Cerebellar cortex (tissue), 1 donor: ENCODE measurements around the gene TMC1.
"Not testable (repeated sequence)": the region's sequence is repeated elsewhere in the genome, so short reads cannot be mapped to it uniquely, and the experiment has no call there.

ENCODE experiments used
- DNase-seq: peaks from one replicate; pipeline ENCODE4 v3.0.0-alpha.2; 2015; ENCODE audit warnings: low spot score

The TMC1 gene

DNA sequence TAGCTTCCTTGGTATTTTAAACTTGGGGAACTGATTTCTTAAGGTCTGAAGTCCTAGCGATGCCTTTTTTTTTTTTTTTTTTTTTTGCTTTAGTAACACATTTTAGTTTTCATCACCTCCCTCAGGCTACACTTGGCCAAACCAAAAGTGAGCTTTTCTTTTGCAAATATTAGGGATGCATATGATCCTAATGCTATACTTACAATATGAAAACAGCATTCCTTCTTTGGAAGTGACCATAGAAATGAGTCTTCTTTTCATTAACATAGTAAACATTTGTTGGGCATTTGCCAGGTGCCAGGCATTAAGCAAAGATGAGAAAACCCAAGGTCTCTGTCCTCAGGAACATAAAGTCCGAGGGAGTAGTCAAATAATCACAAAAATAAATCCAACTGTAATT lies 241.6 kb downstream of the TMC1 start:
- no peak for DNase-seq

DNA sequence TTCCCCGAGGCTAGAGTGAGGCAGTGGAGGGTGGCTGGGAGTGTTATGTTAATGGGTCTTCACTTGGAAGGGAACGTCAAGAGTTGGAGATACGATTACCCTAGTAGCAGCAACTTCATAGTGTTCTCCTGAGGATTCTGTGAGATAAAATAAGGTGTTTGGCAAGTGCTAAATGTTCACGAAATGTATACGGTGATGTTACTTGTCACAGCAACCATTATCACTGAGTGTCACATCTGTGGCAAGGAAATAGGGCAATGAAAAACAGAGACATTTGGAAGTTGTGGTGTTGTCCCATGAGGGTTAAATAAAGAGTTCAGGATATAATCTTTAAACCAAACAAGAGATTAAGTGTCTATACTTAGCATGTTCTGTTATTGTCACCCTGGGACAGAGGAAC lies 248.1 kb downstream of the TMC1 start:
- DNase-seq: no peak

DNA sequence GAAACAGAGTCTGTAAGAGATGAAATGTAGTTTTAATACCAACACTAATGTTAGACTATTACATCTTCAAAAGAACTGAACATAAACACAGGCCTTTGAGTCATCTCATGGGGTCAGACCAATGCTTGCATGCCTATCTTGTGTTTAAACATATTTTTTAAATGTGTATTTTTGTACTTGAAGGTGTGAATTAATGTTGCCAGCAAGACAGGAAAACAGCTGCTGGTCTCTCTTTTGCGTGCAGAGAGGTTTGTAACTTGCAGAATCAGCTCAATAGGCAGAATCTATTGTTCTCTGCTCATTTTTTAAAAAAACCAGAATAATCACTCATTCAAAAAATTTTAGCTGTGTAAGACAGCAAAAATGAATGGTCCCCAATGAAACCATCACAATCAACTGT lies 251.3 kb downstream of the TMC1 start:
- DNase-seq: no peak

DNA sequence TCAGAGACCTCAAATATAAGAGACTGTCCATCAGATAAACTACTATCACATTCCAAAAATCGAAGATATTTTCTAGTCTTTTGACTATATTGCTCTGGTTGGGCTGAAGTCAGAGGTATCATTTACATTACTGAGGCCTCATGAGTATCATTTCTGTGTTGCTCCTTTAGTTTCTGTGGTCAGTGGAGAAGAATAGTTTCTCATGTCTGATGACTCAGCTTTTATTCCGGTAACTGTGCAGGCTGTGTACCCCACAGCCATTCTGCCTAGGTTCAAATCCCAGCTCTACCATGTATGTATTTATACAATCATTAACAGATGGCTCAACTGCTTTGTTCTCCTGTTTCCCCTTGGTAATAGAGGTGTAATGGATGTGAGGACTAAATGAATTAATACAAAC lies 252.2 kb downstream of the TMC1 start:
- DNase-seq: no peak

DNA sequence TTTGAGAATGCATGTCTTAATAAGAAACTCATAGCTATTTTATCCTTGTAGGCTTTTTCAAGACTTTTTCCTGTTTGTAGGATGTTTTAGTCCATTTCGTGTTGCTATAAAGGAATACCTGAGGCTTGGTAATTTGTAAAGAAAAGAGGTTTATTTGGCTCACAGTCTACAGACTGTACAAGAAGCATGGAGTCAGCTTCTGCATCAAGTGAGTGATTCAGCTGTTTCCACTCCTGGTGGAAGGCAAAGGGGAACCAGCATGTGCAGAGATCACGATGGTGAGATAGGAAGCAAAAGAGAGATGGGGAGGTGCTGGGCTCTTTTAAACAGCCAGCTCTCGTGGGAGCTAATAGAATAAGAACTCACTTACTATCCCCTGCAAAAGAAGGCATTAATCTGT lies 254.2 kb downstream of the TMC1 start:
- no peak for DNase-seq

DNA sequence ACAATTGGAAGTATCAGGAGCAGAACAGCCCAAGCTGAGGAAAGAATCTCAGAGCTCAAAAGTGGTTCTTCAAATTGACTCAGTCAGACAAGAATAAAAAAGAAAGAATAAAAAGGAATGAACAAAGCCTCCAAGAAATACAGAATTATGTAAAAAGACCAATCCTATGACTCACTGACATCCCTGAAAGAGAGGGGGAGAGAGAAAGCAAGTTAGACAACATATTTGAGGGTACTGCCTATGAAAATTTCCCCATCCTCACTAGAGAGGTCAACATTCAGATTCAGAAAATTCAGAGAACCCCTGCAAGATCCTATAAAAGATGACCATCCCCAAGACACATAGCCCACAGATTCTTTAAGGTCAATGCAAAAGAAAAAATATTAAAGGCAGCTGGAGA lies 258.2 kb downstream of the TMC1 start:
- DNase-seq: no peak

DNA sequence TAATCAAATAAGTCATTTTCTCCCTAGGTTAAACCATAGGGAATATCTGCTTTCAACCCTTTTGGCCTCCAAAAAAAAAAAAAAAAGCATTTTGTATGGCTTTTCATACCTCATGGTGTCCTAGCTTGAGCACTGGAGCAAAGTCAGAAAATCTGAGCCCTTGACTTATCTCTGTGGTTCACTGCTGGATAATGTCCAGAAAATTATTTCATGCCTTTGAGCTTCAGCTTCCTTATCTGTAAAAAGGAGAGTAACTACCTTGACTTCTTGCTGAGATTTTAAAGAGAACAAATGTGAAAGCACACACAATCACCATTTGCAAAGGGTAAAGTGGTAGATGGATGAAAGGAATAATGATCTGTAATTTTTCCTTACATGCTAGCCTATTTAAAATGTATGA lies 265.5 kb downstream of the TMC1 start:
- DNase-seq: no peak

DNA sequence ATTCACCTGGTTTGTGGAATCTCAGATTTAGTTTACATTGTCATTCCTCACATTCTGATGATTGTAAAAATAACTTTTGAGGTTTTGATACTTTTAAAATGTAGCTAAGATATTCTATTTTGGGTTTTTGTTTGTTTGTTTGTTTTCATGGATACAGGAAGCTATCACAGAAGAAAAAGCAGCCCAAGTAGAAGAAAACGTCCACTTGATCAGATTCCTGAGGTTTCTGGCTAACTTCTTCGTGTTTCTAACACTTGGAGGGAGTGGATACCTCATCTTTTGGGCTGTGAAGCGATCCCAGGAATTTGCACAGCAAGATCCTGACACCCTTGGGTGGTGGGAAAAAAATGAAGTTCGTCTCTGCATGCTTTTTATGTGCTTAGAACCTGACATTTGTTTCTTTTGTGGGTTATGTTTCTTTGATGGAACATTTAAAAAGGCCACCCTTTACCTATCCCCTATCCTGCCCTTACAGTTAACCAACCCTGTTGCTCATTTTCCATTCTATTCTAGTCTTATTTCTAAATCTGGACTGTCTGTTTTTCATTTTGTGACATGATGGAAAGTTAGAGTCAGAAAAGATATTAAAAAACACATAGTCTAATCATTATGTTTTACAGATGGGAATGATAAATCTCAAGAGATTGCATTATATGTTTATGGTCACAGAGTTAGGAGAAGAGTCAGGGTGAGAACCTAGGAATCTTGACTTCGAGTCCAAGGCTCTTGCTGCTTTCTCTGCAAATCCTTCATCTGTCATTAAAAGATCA lies 267.7 kb downstream of the TMC1 start:
- no peak for DNase-seq

DNA sequence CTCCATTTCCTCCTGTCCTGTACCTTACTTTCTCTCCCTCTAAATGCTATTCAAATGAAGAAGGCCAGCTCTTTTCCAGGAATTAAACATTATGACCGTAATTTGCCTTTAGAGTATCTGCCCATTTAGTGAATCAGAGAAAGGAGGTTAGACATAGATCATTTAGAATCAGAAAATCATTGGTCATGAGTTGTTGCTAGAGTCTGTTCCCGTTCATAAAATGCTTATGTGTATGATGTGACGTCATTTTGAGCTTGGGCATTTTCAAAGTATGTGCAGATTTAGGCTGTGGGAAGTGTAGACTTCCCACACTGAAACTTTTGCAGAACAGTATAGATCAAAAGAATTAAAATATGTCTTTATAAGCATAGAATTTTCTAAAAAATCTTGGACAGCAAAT lies 268.5 kb downstream of the TMC1 start:
- DNase-seq: no peak

DNA sequence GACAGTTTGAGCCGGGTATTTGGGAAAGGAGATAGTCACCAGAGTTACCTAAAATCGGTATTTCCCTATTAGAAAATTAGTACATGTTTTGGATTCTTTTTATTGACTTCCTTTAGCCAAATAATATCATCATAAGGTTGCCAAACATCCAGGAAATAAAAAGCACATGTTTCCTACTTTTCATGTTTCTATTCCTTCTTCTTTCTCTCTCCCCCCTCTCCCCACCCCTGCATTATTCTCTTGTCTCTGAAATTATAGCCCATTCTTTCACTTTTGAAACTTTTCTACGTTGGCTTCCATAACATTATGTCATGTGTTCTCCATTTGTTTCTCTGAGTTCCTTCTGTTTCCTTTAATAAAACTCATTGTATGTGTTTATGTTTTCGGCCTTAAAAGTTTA lies 269.6 kb downstream of the TMC1 start:
- DNase-seq: no peak

DNA sequence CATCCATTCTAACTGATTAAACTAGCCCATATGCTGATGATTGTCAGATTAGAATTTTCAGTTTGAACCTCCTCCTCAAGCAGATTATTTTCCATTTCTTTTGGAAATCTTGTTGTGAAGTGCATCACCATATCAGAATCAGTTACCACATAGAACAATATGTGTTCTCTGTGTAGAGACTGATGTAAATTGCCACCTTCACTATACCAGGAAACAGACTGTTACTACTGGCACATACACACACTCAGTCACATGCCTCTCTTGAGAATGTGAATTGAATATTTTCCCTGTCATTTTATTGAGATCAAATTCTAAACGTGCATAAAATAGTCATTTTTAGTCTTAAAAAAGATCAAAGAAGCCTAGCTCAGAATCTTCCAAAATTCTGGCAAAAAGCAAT lies 270.0 kb downstream of the TMC1 start:
- DNase-seq: no peak

DNA sequence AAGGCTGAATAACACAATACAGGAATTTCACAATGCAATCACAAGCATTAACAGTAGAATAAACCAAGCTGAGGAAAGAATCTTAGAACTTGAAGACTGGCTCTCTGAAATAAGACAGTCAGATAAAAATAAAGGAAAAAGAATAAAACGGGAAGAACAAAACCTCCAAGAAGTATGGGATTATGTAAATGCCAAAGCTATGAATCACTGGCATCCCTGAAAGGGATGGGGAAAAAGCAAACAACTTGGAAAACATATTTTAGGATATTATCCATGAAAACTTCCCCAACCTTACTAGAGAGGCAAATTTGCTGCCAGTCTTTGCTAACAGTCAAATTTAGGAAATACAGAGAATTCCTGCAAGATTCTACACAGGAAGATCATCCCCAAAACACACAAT lies 273.5 kb downstream of the TMC1 start:
- no peak for DNase-seq

DNA sequence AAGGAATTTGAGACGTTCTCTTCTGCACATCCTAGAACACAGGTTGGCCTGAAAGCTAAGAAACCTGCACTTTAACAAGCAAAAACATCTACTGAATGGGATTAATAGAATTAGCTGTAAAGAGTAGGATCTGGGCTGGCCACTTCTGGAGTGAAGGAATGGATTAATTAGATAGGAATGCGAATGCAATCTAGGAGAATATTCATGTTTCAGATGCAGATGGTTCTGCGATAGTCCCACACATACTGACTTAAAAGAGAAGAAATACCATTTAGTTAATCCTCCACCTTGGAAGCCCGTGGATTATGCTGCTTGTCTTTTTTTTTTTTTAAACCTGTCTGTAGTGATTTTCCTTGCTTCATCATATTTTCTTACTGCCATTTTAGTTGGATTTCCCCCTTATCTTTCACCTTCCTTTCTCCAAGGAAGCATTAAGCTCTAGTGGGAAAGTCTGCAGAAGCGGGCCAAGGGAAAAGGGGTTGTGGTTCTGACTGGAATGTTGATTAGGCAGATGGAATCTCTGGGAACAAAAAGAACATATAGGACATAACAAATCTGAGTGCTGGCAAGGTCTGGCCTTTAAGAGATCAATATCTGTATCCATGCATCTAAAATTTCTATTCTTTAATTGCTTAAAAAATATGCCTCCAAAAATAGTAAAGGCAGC lies 279.1 kb downstream of the TMC1 start:
- DNase-seq: no peak

DNA sequence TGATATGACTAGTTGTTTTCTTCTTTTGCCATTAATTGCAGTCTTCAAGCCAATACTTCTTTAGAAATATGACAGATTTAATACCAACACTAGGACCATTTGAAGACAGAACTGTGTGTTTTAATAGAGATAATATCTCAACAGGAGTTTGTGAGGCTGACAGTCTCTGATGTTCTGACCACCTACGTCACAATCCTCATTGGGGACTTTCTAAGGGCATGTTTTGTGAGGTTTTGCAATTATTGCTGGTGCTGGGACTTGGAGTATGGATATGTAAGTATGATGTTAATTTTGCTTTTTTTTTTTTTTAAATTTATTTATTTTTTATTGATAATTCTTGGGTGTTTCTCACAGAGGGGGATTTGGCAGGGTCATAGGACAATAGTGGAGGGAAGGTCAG lies 283.8 kb downstream of the TMC1 start:
- no peak for DNase-seq

DNA sequence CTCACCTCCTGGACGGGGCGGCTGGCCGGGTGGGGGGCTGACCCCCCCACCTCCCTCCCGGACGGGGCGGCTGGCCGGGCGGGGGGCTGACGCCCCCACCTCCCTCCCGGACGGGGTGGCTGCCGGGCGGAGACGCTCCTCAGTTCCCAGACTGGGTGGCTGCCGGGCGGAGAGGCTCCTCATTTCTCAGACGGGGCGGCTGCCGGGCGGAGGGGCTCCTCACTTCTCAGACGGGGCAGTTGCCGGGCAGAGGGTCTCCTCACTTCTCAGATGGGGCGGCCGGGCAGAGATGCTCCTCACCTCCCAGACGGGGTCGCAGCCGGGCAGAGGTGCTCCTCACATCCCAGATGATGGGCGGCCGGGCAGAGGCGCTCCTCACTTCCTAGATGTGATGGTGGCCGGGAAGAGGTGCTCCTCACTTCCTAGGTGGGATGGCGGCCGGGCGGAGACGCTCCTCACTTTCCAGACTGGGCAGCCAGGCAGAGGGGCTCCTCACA lies 285.0 kb downstream of the TMC1 start:
- DNase-seq: not testable (repeated sequence)

DNA sequence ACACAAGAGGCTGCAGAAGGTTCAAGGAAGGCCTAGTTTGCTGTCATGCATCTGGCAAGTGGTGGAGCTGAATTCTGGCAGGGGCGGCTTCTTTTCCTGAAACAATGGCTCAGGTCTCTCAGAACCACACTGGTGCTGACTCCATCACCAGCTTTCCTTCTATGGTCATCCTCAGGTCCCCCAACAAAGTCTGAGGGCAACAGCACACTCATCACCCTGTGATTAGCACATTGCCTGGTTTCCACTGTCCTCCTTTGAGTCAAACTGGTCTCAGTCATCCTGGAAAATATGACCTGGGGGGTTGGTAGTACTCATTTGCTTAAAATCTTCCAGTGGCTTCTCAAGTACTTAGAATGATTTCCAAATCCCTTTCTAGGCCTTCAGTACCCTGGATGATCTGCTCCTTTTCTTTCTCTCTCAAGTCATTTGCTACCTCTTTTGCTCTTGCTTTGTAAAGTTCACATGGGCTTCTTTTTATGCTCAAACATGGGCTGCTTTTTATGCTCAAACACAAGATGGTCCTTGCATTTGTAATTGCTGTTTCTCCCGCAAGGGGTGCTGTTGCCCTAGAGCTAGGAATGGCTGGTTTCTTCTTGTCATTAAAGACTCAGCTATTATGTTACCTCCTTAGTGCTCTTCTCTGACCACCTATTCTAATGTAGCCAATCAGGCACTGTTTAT lies 286.5 kb downstream of the TMC1 start:
- DNase-seq: peak; percentile 10

DNA sequence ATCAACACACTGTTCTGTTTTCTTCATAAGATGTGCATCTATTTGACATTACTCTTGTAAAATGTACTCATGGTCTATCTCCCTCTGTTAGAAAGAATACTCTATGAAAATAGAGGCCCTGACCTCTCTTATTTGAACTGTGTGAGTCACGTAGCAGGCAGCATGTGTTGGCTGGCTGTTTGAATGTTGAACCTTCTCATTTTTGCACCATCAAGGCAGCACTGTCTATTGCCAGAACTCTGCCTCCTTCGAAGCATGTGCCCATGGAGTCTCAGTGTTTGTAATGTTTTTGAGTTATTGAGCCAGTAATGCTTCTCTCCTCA lies 287.0 kb downstream of the TMC1 start:
- DNase-seq: no peak

DNA sequence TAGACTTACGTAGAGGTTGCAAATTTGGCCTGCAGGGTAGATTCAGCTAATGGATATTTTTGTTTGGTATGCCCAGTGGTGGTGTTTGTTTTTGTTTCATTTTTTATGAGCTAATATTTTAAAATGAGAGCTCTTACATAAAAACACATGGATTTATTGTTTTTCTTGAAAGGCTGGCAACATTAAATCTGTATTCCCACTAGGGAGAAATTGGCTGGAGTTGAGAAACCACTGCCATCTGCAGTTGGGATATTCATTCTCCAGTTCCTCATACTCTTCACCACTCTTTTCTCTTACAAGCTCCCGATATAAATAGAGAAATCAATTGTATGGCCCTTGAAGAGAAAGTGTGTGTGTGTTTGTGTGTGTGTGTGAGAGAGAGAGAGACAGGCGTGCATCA lies 288.2 kb downstream of the TMC1 start:
- no peak for DNase-seq

DNA sequence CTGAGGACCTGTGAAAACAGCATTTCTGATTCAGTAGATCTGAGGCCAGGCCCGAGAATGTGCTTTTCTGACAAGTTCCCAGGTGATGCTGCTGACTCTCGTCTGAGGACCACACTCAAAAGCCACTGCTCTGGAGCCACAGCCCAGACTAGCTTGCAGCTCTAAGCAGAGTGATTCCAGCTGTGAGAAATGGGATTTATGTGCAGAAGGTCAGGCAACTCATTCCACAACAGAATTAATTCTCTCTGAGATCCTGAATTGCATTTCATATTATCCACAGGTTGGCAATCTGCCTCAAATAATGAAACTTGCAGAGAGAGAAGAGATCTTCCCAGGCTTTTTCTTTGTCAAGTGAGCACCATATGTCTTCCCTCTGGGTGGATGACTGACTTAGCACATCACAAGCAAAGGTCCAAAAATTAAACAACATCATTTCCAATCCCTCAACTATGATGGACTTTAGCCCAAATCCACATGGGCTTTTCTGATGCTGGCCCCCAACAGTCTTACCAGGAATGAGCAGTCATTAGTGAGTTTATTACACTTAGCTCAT lies 291.2 kb downstream of the TMC1 start:
- DNase-seq: no peak

DNA sequence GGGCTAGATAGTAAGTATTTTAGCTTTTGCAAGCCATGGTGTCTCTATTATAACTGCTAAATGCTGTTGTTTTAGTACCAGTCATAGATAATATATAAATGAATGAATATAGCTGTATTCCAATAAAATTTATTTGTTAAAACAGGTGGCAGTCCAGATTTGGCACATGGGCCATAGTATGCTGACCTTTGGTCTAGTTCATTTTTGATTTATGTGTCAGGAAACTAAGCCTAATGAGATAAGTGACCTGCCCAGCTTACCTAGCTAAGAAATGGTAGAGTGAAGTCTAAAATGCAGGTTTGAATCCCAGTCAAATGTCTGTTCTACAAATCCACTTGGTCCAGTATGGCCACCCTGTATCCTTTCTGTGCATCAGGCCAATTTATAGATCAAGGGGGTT lies 292.1 kb downstream of the TMC1 start:
- no peak for DNase-seq

DNA sequence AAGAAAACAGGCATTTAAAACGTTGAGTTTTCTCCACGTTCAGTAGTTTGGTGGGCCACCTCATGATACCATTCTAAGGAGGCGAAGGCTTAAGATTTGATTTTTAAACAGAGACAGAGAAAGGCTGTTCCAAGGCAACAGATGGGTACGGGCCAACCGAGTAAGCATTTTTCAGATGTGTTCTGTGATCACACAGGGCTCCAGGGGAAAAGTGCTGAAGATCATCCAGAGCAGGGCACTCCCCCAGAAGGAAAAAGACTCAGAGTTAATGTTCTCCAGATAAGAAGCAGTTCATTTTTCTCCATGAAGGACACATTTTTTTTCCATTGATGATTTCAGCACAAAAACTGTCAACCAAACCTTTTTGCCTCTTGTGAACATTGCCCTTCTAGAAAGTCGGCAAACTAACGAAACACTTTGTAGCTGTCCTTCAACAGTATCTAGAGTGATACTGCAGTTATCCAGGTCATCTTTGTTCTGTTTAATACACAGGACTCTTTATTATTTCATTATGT lies 292.7 kb downstream of the TMC1 start:
- DNase-seq: no peak

DNA sequence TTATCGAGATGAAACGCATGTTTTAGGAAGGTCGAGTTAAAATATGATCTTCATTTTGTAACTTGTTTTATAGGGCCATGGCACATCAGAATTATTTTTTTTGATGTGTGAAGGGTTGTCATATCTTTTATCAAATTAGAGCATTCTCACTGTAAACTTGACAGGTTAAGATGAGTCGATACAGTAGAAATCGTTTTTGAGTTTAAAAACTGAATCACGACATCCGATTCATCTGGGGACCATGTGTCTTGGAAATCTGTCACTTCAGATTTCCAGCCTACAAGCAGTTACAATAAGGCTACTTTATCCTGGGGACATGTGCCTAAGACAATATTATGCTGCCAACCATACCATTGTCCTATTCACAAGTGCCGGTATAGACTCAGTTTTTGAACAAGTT lies 295.3 kb downstream of the TMC1 start:
- DNase-seq: no peak

DNA sequence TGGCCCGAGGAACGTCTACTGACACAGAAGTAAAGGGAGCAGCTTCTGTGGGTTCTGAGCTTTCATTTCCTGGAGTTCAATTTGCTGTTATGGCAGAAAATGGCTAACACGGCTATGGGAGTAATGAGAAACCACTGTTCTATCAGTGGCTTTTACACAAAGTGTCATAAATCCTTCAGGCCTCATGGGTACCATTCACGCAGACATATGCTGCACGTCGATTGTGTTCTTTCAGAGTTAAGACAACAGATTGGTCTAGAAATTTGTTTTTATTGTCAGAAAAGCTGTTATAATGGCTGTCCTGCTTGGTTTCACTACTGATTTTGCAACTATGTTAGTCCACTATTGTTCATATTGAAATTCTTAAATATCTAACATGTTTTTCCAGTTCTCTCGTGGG lies 296.0 kb downstream of the TMC1 start:
- DNase-seq: no peak
